CD4-positive, alpha-beta T cell (primary cell): Measurements from ENCODE around the gene FRYL. TPM values are rescaled to one million over a fixed set of nuclear protein-coding genes. Genes with fewer than 3 reads are reported as not detected.

ENCODE experiments used
- ATAC-seq: fragments of 200-7000 bp; cut with Tn5 transposase; one replicate; pipeline ENCODE4 v1.10.0; 2022; ENCODE audit warnings: mild to moderate bottlenecking; ENCODE audit not compliant: poor library complexity
- CTCF ChIA-PET: fragments of 350-600 bp; sonication (Branson Sonifier 250); formaldehyde crosslinking; loops from one replicate; lab custom pipeline; 2021; ENCODE audit warnings: antibody characterized with exemption, inconsistent platforms; lab: Charles Lee
- POLR2A ChIA-PET: fragments of 350-600 bp; sonication (Branson Sonifier 250); formaldehyde crosslinking; loops from one replicate; lab custom pipeline; 2021; ENCODE audit warnings: antibody characterized with exemption, inconsistent platforms; lab: Charles Lee
- DNase-seq, 14 experiments: peaks; one replicate each; pipeline ENCODE4 v3.0.0-alpha.2; 2013 to 2020; ENCODE audit warnings: mixed read lengths in 2 of 14
- H3K27ac ChIP-seq, 2 donors: one replicate each; pipeline versions ENCODE4 v1.5.1 to v1.7.0; 2013; ENCODE audit warnings: low read length in 2 of 2, low read depth in 1 of 2, mild to moderate bottlenecking in 1 of 2
- H3K27me3 ChIP-seq, 2 experiments: 1 replicate in 1 of 2; 2 replicates in 1 of 2; pipeline versions ENCODE4 v1.6.1 to v1.7.0; 2013; ENCODE audit warnings: low read length in 2 of 2, control low read depth in 1 of 2, mild to moderate bottlenecking in 1 of 2, moderate library complexity in 1 of 2; ENCODE audit not compliant: insufficient read depth in 2 of 2, control insufficient read depth in 1 of 2
- H3K36me3 ChIP-seq: one replicate; pipeline ENCODE4 v1.6.1; 2013; ENCODE audit warnings: low read length, control low read depth; ENCODE audit not compliant: insufficient read depth
- H3K4me1 ChIP-seq: one replicate; pipeline ENCODE4 v1.6.1; 2013; ENCODE audit warnings: low read length, control low read depth; ENCODE audit not compliant: insufficient read depth
- H3K4me3 ChIP-seq: one replicate; pipeline ENCODE4 v1.5.1; 2013; ENCODE audit warnings: mild to moderate bottlenecking, low read length, moderate library complexity
- H3K9me3 ChIP-seq, 2 experiments: 1 replicate in 1 of 2; 2 replicates in 1 of 2; pipeline versions ENCODE4 v1.6.1 to v1.7.0; 2013; ENCODE audit warnings: low read length in 2 of 2, mild to moderate bottlenecking in 2 of 2, control low read depth in 1 of 2, moderate library complexity in 1 of 2; ENCODE audit not compliant: control insufficient read depth in 1 of 2, insufficient read depth in 1 of 2
- H3K27ac Mint-ChIP-seq: one replicate; pipeline ENCODE4 v1.8.0; 2020; ENCODE audit warnings: mixed read lengths
- H3K27me3 Mint-ChIP-seq: one replicate; pipeline ENCODE4 v1.8.0; 2021; ENCODE audit warnings: mixed read lengths
- H3K36me3 Mint-ChIP-seq: one replicate; pipeline ENCODE4 v1.8.0; 2021; ENCODE audit warnings: low read depth, mixed read lengths
- H3K4me1 Mint-ChIP-seq: one replicate; pipeline ENCODE4 v1.8.0; 2021; ENCODE audit warnings: low read depth, mixed read lengths
- H3K4me3 Mint-ChIP-seq: one replicate; pipeline ENCODE4 v1.8.0; 2020; ENCODE audit warnings: mild to moderate bottlenecking, mixed read lengths
- H3K9me3 Mint-ChIP-seq: one replicate; pipeline ENCODE4 v1.8.0; 2020; ENCODE audit warnings: mixed read lengths
- intact Hi-C, 2 experiments: fragments of 100-400 bp; cut with DNase I in 1 of 2; cut with micrococcal nuclease in 1 of 2; formaldehyde crosslinking; loops; one replicate each; pipeline versions ENCODE4 v1.15.1 to v1.9.0; 2023 to 2025; cut with DNase I, micrococcal nuclease
- total RNA-seq, 174 experiments: library from RNA in 2 of 174; stranded (reverse) in 2 of 174; gene quantifications; one replicate each; pipeline ENCODE4 v1.2.3 and lab custom pipeline; 2021 to 2026
- TF ChIP-seq, protein P1 (sequence below): fragments of 200-600 bp; IDR thresholded peaks from one replicate; pipeline ENCODE4 v1.8.0; 2022; ENCODE audit warnings: antibody characterized with exemption, mild to moderate bottlenecking

The FRYL gene
- total RNA-seq, 2 experiments from 2014 or later, result 86.1 to 87.7 TPM

DNA sequence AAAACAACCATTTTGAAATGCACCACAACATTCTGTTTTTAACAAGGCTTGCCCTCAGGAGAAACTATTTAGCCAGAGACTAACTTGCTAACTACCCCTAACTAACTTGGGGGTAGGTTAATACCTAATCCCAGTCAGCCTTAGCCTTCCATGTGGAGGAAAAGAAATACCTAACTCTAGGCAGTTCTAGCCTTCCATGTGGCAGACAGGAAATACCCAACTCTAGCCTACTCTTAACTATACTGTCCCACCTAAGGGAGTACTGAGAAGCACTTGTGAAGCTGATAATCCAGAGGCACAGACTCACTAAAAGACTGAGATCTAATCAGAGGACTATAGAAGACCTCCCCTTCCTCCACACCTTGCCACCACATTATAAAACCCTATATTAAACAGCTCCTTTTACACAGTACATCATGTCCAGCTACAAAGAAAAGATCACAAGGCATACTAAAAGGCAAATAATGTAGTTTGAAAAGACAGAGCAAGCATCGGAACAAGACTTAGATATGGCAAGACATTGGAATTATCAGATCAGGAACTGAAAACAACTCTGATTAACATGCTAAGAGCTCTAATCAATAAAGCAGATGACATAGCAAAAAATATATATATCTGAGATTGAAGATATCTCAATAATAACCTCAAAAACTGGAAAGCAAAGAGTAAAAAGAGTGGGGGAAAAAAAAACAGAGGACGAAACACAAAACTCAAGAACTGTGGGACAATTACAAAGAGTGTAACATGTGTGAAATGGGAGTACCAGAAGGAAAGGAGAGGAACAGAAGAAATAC lies 52.2 kb downstream of the FRYL start:
- no peaks in the 10 kb centered on the region for H3K27me3 ChIP-seq
- no peak overlapping the region for H3K27ac ChIP-seq
- no peaks in the 10 kb centered on the region for H3K9me3 ChIP-seq
- Mint-ChIP-seq H3K9me3 (peaks cover 2% of the 10 kb centered on the region), H3K27me3 (no peaks in the 10 kb centered on the region), H3K36me3 (peaks cover 10% of the 10 kb centered on the region), H3K4me1 (peaks cover 95% of the 10 kb centered on the region), H3K4me3 (peak overlapping the region; percentile 2), H3K27ac (peak overlapping the region; percentile 80)
- ChIA-PET CTCF (interaction anchor here (0.7 kb wide), 1 partner anchor 132 kb away, joined by 3 read pairs; no protein-coding TSS in a partner anchor), POLR2A (interaction anchor here (1.1 to 3.2 kb wide), 2 partner anchors 32 to 52 kb away, joined by 3 to 18 read pairs; partner anchors contain the start of gene FRYL)
- H3K36me3 ChIP-seq, result no peaks in the 10 kb centered on the region
- no peak for DNase-seq
- TF ChIP-seq, protein P1, sequence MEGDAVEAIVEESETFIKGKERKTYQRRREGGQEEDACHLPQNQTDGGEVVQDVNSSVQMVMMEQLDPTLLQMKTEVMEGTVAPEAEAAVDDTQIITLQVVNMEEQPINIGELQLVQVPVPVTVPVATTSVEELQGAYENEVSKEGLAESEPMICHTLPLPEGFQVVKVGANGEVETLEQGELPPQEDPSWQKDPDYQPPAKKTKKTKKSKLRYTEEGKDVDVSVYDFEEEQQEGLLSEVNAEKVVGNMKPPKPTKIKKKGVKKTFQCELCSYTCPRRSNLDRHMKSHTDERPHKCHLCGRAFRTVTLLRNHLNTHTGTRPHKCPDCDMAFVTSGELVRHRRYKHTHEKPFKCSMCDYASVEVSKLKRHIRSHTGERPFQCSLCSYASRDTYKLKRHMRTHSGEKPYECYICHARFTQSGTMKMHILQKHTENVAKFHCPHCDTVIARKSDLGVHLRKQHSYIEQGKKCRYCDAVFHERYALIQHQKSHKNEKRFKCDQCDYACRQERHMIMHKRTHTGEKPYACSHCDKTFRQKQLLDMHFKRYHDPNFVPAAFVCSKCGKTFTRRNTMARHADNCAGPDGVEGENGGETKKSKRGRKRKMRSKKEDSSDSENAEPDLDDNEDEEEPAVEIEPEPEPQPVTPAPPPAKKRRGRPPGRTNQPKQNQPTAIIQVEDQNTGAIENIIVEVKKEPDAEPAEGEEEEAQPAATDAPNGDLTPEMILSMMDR, result no peak
- H3K4me3 ChIP-seq, result no peak overlapping the region
- ATAC-seq, result no peak
- intact Hi-C loops, result loop anchor here (2.0 to 10.0 kb wide), 3 partner anchors 15 to 49 kb away; no protein-coding TSS in a partner anchor
- H3K4me1 ChIP-seq, result peaks cover 32% of the 10 kb centered on the region

DNA sequence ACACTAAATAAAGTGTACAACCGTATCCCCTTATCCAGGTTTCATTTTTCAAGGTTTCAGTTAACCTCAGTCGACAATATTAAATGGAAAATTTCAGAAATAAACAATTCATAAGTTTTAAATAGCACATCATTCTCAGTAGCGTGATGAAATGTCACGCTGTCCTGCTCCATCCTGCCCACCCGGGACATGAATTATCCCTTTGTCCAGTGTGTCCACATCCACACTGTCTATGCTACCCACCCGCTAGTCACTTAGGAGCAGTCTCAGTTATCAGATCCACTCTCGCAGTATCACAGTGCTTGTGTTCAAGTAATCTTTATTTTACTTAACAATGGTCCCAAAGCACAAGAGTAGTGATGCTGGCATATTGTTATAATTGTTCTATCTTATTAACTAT lies 54.7 kb downstream of the FRYL start:
- Mint-ChIP-seq H3K4me1 (peaks cover 92% of the 10 kb centered on the region), H3K4me3 (no peak overlapping the region), H3K27ac (peak overlapping the region; percentile 80), H3K9me3 (no peaks in the 10 kb centered on the region), H3K36me3 (peaks cover 13% of the 10 kb centered on the region), H3K27me3 (no peaks in the 10 kb centered on the region)
- ChIA-PET CTCF (no interaction called here), POLR2A (no interaction called here)
- no peak overlapping the region for H3K27ac ChIP-seq
- H3K27me3 ChIP-seq, result no peaks in the 10 kb centered on the region
- H3K36me3 ChIP-seq, result no peaks in the 10 kb centered on the region
- H3K9me3 ChIP-seq, result no peaks in the 10 kb centered on the region
- intact Hi-C loops, result loop anchor here (5.0 to 10.0 kb wide), 2 partner anchors 49 to 52 kb away; no protein-coding TSS in a partner anchor
- H3K4me1 ChIP-seq, result peaks cover 32% of the 10 kb centered on the region
- H3K4me3 ChIP-seq, result no peak overlapping the region
- ATAC-seq (no peak), DNase-seq (no peak)
- TF ChIP-seq, protein P1, result no peak

DNA sequence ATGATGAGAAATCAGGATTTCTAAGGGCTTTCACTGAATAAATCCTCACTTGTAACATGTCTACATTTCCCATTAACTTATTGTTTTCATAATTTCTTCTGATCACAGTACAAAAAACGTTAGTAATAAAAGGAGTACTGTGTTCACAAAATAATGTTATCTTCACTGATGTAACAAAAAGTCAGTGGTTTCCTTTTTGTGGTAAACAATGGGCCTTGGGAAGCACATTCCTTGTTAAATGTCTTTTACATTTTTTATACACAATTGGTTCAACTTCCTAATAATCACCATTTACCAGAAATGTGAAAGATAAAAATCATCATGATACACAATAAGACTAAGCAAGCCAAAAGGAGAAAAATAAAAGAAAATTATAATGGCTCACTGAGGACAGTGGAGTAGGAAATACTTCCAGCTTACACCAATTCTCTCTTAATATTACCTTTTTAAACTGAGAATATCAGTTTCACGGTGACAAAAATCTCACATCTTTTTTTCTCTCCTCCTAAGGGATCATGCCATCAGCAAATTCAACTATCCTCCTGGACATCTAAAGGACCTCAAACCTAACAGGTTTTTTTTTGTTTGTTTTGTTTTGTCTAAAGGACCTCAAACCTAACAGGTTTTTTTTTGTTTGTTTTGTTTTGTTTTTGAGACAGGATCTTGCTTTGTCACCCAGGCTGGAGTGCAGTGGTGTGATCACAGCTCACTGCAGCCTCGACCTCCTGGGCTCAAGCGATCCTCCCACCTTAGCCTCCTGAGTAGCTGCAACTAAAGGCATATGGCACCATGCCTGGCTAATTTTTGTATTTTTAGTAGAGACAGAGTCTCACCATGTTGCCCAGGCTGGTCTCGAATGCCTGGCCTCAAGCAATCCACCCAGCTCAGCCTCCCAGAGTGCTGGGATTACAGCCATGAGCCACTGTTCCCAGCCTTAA lies 57.3 kb downstream of the FRYL start:
- CTCF ChIA-PET, result no interaction called here
- H3K9me3 Mint-ChIP-seq, result no peaks in the 10 kb centered on the region
- H3K27ac Mint-ChIP-seq, result peak overlapping the region; percentile 1

More for the DNA sequence above, 57.3 kb downstream of the FRYL start:
- no peak overlapping the region for H3K4me3 Mint-ChIP-seq
- Histone ChIP-seq H3K27ac (no peak overlapping the region), H3K4me1 (peaks cover 14% of the 10 kb centered on the region), H3K9me3 (no peaks in the 10 kb centered on the region), H3K36me3 (peaks cover under 1% of the 10 kb centered on the region), H3K4me3 (no peak overlapping the region), H3K27me3 (no peaks in the 10 kb centered on the region)
- TF ChIP-seq, protein P1, result no peak
- intact Hi-C loops, result loop anchor here in 1 of 2 experiments (10.0 kb wide), 1 partner anchor 52 kb away; no protein-coding TSS in a partner anchor
- ATAC-seq (no peak), DNase-seq (no peak)
- H3K4me1 Mint-ChIP-seq, result peaks cover 77% of the 10 kb centered on the region
- H3K27me3 Mint-ChIP-seq, result no peaks in the 10 kb centered on the region
- POLR2A ChIA-PET, result no interaction called here
- peaks cover 26% of the 10 kb centered on the region for H3K36me3 Mint-ChIP-seq
